GM19239 (cell line): ENCODE results near the gene ABCC12.
"Not testable (repeated sequence)": the region's sequence is repeated elsewhere in the genome, so short reads cannot be mapped to it uniquely, and the experiment has no call there.

Source experiments
- DNase-seq: peaks from one replicate; pipeline ENCODE4 v3.0.0; 2011; ENCODE audit warnings: low spot score; ENCODE audit not compliant: insufficient read length
- FAIRE-seq: peaks from 2 replicates; lab custom pipeline; 2011; peaks lifted over from hg19 to GRCh38; lab: Jason Lieb, UNC

ABCC12 gene

DNA sequence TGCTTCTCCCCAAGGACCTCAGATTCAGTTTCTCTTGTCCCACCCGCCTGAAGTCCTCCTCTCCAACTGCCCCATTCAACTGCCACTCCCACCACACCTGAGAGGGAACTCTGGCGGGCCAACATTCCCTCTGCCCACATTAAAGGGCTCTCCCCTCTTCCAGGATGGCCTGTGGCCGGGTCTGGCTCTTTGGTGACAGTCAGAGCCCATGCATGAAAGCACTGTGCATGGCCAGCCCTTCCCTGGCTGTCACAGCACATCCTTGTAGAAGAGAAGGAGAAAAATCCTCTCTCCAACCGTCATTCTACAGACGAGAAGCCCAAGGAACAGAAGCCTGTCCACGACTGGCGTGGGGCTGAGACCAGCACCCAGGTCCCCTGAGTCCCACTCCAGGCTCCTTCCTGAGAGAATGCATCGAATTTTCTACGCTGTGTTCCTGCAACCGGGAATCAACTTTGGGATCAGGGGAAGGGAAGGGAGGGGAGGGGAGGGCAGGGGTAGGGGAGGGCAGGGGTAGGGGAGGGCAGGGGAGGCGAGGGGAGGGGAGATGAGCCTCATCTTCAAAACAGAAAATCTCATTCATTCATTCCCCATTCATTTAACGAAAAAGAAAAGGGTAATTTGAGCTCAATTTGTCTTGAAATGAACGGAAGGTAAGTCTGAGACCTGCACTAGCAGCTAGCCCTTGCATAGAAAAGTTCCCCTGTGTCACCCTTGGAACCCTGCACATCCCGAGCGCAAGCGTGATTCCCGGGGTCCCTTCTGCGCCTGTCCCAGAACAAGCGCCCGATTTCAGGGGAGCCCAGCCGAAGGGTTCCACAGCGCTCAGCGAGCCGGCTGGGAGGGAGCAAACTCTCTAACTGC lies at the start of gene ABCC12:
ABCC12 (minus strand) TSS at position 68 of the 864 bp plus-strand sequence. CDS start 9,569 bp downstream, outside the sequence.
- no peak for FAIRE-seq
- DNase-seq, result no peak

DNA sequence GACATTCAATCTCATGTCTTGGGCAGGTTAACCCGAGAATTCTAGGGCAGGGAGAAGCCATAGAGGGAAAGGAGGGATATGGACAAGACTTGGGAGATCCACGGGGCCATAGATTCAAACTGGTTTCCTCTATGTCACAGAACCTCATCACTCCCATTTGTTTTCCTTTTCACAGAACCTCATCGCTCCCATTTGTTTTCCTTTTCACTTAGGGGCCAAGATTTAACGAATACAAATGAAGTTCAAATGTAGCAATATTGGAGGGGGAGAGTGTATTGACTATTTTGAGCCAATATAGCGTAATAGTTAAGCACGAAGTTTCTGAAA lies 49.0 kb upstream of the ABCC12 start:
- no peak for DNase-seq
- no peak for FAIRE-seq

DNA sequence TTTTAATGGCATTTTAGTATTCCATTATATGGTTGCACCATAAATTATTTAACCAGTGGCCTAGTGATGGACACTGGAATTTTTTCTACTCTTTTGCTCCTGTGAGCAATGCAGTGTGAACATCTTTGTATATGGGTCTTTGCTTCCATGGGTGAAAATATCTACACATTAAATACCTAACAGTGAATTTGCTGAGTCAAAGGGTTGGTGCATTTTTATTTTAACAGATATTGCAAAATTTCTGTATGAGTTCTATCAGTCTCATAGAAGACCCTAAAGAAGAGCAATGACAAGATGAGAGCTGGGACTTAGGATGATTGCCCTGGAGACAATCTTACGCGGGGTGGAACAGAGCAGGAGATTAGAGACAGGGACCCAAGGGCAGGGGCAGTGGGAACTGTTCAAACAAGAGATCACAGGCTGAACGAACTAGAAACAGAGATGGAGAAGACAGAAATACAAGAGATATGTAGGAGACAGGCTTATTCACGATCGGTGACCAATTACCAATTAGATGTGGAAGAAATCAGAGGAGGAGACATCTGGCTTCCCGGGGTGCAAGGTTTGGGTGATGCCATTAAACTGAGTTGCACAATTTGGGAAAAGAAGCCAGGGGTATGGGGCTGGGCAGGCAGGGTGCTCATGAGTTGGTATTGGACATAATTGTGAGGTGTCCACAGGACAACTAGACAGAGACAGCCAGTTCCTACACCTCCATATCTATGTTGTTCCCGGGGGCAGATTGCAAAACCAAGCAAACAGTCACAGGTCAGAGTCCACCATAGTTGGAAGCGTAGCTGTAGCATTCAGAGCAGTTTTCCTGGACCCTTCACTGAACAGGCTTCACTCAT lies 48.4 kb upstream of the ABCC12 start:
- no peak for FAIRE-seq

DNA sequence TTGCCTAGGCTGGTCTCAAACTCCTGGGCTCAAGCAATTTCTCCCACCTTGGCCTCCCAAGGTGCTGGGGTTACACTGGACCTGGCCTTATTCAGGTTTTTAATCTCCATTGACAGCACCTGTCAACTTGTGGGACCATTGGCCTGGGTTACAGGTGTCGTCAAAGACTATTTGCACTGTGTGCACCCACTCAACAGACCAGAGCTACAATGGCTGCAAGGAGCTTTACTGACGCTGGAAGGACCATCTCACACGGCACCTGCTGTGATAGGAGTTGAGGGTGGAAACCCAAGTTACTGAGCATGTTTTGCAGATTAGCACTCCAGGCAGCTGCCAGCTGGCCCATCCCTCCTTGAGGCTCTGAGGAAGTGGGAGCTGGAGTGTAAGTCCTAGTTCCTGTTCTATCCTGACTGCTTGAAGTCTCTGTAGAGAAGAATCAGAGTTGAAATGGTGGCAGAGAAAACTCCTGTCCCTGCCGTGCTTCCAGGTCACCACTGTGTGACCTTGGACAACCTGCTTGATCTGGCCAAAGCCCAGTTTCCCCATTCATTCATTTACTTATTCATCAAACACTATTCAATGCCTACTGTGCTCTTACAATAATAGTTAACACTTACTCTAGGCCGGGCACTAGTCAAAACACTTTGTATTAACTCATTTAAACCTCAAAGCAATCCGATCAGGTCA lies 45.9 kb upstream of the ABCC12 start:
- no peak for FAIRE-seq
- no peak for DNase-seq

More for the DNA sequence above, 48.4 kb upstream of the ABCC12 start:
- DNase-seq, result no peak

DNA sequence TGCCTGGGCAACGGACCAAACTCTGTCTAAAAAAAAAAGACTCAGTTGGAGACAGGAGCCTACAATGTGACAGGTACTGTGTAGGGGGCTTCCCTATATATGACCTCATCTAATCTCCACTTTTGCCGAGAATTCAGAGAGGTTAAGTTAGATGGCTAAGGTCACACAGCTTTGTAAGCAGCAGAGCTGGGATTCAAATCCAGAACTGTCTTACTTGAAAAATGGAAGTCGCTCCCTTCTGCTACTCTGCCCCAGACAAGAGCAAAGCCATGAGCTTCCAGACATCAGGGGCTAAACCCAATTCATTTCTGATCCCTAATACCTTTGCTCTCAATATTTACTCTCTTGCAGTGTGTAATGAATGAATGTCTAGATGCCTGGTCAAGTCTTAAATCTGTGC lies 41.5 kb upstream of the ABCC12 start:
- DNase-seq (no peak), FAIRE-seq (no peak)

DNA sequence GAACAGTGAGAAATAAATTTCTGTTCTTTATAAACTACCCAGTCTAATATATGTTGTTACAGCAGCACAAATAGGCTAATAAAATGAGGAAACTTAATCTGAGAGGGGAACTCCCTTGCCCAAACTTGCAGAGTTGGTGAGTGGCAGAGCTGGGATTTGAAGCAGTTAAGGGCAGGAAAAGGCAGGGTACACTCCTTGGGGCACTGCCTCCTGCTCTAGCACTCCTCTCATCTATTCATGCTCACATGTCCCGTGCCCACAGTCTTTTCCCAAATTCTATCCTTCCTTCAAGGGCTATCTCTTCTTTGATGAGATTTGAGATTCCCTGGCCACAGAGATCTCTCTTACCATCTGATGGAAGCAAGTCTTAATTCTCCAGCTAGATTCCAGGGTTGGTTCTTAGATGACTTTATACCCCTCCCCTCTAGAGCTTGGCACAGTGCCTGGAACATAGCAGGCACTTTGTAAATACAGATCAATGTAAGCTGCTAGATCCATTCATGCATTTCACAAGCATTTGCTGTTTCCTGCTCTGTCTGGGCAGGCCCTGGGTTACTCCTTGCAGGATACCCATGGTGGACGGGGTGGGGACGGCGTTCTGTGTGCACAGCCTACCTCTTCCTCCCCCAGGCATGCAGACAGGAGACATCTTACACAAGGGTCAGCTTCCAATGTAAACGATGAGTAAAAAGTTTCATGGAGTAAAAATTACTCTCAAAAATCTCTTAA lies 39.2 kb upstream of the ABCC12 start:
- DNase-seq, result no peak
- FAIRE-seq, result no peak

DNA sequence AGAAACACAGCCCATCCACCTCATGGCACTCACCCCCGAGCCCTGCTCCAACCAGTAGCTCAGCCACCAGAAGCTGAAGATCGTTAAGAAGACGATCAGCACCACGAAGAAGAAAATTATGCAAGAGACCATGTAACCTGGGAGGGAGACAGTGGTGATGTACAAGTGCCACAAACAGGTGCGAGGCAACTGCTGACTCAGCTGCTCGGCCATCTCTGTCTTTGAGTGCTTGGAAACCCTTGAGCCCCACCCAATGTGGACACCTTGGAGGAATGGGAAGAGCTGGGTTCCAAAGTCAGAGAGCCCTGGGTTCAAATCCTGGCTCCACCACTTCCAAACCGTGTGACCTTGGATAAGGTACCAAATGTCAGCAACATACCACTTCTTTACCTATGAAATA lies 38.1 kb upstream of the ABCC12 start:
- FAIRE-seq (no peak), DNase-seq (no peak)

DNA sequence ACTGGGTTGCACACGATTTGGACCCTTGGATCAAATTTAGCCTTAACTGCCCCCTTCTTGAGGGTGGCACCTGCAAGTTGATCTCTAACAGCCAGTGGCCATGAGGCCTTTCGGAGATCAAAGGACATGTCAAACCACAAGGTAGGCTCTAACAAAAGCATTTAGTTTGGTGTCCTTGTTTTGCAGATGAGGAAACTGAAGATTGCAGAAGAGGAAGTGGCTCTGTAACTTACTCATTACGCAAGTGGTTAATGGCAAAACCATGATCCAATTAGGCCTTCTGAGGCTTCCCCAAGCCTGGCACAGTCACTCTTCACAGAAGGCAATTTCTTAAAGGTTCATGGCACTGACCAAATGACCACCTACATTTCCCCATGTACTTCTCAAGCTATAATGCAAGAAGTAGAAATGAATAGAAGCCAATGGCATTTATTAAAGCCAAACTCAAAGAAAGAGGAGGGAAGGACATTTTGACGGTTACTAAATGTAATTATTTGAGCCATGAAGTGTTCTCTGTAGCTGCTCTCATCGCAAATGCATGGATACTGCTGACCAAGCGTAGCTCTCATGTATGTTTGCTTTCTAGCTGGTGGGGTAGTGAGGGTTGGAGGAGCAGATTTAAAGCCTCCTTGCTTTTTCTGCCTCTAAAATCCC lies 32.8 kb upstream of the ABCC12 start:
- FAIRE-seq (peak; percentile 91), DNase-seq (peak; percentile 44)

DNA sequence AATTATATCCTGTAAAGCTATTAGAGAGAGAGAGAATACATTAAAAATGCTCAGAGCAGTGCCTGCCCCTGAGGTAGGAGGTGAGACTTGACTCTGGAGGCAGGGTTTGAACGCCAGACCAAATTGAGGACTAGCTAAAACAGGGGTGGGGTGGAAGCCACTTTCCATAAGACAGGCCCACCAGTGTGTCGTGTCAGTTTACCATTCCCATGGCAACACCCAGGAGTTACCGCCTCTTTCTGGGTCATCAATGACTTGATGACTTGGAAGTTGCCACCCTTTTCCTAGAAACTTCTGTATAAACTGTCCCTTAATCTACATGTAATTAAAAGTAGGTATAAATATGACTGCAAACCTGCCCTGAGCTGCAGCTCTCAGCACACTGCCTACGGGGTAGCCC lies 32.0 kb upstream of the ABCC12 start:
- FAIRE-seq, result no peak
- no peak for DNase-seq

DNA sequence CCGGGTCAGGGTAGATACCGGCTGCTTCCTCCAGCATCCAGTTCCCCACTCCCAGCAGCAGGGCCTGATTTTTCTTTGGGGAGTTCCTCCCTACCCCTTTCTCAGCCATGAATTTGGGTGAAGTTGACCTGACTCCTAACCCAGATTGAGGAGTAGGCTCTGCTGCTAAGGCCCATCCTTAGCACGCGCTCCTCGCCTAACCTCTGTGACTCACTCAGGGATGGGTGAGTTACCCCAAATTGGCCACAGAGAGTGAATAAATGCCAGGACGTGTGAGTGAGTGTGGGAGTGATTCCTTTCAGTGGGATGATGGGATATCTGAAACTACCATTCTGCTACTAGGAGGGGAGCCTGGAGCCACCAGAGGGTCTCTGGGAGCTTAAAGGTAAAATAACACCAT lies 28.9 kb upstream of the ABCC12 start:
- no peak for FAIRE-seq
- no peak for DNase-seq

DNA sequence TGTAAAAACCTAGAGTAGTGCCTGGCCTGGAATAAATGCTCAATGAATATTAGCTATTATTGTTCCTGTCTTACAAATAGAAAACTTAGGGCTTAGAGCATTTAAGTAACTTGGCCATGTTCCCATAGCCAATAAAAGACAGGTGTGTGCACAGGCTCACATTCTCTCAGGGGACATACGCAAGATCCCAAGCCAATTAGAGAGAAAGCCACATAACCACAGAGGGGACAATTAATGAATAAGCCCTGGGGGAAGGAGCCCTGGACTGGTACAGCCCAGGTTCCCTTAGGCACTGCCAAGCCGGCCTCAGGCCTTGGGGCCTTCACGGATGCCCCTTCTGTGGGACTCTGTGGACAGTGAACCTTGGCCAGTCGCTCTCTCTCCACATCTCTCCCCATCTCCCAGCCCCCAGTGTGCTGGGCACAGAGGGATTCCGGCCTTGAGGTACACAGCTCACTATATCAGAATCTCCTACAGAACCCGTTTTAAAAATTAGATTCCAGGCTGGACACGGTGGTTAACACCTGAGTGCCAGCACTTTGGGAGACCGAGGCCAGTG lies 27.3 kb upstream of the ABCC12 start:
- no peak for DNase-seq
- no peak for FAIRE-seq

DNA sequence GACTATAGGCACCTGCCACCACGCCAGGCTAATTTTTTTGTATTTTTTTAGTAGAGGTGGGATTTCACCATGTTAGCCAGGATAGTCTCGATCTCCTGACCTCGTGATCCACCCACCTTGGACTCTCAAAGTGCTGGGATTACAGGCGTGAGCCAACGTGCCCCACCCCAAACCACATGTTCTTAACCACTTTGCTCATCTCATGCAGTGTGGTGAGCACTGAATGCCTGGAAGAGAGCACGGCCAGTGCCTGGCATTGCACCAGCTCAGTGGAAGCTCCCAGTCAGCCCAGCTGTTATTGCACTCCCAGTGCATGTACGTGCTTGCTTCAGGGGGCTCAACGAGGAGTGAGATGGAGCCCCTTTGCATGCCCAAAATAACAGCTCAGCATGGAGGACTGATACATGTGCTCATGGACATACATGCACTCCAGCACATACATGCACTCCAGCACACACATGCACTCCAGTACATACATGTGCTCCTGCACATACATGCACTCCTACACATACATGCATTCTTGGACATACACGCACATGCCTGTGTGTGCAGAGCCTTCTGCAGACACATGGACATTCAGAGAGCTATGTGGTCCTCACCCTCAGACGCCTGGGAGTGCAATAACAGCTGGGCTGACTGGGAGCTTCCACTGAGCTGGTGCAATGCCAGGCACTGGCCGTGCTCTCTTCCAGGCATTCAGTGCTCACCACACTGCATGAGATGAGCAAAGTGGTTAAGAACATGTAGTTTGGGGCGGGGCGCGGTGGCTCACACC lies 26.1 kb upstream of the ABCC12 start:
- not testable (repeated sequence) for DNase-seq, FAIRE-seq

DNA sequence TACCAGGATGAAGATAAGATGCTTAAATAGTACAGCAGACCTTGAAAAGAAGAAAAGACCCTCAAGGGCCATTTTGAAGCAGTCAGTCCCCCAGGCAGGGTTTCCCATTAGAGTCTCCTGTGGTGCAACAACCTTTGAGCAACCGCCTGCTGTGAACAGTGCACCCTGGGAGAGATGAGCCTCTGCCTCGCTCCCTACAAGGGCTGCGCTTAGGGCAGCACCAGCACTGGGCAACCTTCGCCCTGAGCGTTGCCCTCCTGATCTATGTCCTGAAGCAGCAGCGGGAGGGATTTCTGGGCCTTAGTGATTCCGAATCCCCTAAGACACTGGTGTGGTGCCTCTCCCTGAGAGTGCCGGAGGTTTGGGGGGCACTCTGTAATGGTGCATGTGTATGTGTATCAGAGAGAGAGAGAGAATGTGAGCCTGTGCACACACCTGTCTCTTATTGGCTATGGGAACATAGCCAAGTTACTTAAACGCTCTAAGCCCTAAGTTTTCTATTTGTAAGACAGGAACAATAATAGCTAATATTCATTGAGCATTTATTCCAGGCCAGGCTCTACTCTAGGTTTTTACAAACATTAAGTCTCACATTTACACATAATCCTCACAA lies 25.2 kb upstream of the ABCC12 start:
- DNase-seq (no peak), FAIRE-seq (no peak)

DNA sequence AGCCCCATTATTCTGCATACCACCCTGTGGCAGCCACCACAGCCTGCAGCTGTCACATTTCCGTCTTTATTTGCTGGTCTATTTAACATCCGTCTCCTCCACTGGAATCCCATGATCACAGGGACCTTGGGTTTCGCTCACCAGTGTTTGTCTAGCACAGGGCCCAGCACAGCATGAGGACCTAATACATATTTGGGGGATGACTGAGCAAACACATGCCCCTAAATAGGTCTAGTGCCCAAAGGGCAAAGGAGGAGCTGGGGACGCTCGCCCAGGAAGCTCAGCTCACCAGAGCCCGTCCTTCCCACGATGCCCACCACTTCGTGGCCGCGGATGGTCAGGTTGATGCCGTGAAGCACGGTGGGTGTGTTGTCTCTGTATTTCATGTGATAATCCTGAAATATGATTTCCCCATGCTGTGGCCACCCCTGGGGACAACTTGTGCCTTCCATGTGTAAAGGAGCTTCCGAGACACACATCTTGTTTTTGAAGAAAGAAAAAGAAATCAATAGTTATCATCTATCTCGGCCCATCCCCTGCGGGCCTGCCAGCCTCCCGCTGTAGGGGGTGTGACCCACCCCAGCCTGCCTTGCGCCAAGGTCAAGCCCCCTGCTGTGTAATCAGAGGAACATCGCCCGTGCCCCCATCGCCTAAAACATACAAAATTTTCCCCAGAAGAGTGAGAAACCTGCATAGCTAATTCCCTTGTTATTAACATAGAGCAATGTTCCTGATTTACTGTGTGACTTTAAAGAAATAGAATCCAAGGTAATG lies 21.0 kb upstream of the ABCC12 start:
- FAIRE-seq, result no peak
- DNase-seq, result no peak

DNA sequence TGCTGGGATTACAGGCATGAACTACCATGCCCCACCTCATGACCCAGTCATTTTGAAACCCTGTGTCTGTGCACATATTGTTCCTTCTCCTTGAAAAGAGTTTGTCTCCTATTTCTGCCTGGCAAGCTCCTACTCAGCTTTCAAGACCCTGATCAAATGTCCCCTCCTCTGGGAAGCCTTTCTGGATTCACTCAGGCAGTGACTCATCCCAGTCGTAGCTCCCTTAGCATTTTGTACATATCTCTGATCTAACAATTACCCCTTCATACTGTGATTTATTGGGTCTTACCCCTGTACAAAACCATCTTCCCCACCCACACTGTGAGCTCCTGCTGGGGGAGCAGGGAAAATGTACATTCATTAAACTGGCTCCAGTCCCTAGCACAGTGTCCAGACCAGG lies 18.1 kb upstream of the ABCC12 start:
- FAIRE-seq, result no peak
- no peak for DNase-seq

DNA sequence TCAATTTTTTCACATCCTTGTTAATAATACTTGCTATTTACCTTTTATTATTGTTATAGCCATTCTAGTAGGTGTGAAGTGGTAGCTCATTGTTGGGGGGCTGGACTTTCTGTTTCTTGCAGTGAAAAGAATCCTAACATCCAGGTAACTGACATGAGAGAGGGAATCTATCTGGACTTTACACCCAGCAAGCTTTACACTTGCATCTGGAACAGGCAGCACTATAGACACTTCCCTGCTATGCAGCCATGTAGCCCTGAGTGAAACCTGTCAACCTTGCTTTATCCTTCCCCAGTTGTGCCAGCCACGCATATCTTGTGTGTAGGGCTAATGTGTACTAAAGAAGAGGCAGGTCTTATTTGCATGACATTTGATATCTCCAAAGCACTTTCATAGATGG lies 16.9 kb upstream of the ABCC12 start:
- DNase-seq (no peak), FAIRE-seq (no peak)

DNA sequence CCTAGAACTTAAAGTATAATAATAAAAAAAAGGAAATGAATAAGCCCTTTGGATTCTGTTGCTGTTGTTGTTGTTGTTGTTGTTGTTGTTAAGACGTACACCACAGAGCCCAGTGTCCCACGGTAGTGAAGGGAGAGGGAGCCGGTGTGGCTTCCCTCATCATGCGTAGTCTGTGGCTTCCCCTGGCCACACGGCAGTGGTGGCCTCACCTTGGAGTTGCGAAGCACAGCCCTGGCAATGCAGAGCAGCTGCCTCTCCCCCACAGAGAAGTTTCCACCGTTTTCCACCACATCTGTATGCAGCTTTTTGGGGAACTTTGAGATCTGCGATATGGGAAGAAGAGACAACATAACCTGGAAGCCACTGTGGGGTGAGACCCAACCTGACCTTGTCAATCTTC lies 14.1 kb upstream of the ABCC12 start:
- DNase-seq, result no peak
- FAIRE-seq, result no peak

DNA sequence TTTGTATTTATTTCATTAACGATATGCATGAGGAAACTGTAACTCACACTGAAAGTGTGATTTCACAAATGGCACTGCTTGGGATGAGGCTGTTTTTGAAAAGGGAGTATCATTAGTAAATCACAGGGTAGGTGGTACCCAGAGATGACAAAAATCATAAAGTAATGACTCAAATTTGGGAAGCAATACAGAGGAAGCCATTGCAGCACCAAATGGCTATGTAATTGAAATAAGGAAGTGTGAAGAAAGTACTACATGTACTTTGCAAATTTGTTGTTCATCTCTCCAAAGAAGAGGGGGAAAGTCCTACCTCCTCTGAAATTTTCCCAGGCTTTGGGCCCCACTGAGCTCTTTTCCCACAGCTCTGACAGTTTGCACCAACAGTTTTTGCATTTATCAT lies 12.3 kb upstream of the ABCC12 start:
- FAIRE-seq (no peak), DNase-seq (no peak)
